Loucy (cell line): ENCODE data around the gene MRPL22.

ENCODE experiments used
- EZH2phosphoT487 ChIP-seq: fragments of 200-600 bp; IDR thresholded peaks from 2 replicates; pipeline ENCODE4 v1.6.1; 2018; ENCODE audit warnings: antibody characterized with exemption, mild to moderate bottlenecking, moderate library complexity, borderline replicate concordance
- TF ChIP-seq, protein P1 (sequence below): fragments of 200-600 bp; sonication (generic); conservative IDR thresholded peaks from 2 replicates; pipeline ENCODE4 v1.5.1; 2014; ENCODE audit warnings: mild to moderate bottlenecking, antibody characterized with exemption, low read length

- TF ChIP-seq, protein P1, sequence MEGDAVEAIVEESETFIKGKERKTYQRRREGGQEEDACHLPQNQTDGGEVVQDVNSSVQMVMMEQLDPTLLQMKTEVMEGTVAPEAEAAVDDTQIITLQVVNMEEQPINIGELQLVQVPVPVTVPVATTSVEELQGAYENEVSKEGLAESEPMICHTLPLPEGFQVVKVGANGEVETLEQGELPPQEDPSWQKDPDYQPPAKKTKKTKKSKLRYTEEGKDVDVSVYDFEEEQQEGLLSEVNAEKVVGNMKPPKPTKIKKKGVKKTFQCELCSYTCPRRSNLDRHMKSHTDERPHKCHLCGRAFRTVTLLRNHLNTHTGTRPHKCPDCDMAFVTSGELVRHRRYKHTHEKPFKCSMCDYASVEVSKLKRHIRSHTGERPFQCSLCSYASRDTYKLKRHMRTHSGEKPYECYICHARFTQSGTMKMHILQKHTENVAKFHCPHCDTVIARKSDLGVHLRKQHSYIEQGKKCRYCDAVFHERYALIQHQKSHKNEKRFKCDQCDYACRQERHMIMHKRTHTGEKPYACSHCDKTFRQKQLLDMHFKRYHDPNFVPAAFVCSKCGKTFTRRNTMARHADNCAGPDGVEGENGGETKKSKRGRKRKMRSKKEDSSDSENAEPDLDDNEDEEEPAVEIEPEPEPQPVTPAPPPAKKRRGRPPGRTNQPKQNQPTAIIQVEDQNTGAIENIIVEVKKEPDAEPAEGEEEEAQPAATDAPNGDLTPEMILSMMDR, result no peak
- TF ChIP-seq EZH2phosphoT487, result no peak
These were observed 52.6 kb downstream of the MRPL22 start for GRCh38 chr5:154993461-154993860.
